Liver (tissue), 9 donors: ENCODE measurements around the gene KAZN. TPM values are rescaled to one million over a fixed set of nuclear protein-coding genes. Genes with fewer than 3 reads are reported as not detected.

Experiments used
- DNase-seq: peaks from one replicate; pipeline ENCODE4 v3.0.0-alpha.2; 2017; ENCODE audit warnings: low spot score
- H3K27ac ChIP-seq, 2 donors: one replicate each; pipeline ENCODE4 v1.7.0; 2013; ENCODE audit warnings: inconsistent platforms in 2 of 2, low read length in 2 of 2, control low read depth in 1 of 2, low read depth in 1 of 2, mild to moderate bottlenecking in 1 of 2
- H3K27me3 ChIP-seq, 4 donors: one replicate each; pipeline versions ENCODE4 v1.6.1 to v1.7.0; 2013; ENCODE audit warnings: low read length in 3 of 4, inconsistent platforms in 1 of 4, mild to moderate bottlenecking in 1 of 4, moderate library complexity in 1 of 4; ENCODE audit not compliant: control insufficient read depth in 4 of 4, insufficient read depth in 4 of 4
- H3K36me3 ChIP-seq, 4 donors: one replicate each; pipeline versions ENCODE4 v1.6.1 to v1.7.0; 2013; ENCODE audit warnings: low read length in 3 of 4, mild to moderate bottlenecking in 3 of 4, low read depth in 1 of 4, moderate library complexity in 1 of 4; ENCODE audit not compliant: control insufficient read depth in 4 of 4, insufficient read depth in 3 of 4
- H3K4me1 ChIP-seq, 4 donors: one replicate each; pipeline versions ENCODE4 v1.6.1 to v1.7.0; 2013; ENCODE audit warnings: low read length in 3 of 4, mild to moderate bottlenecking in 3 of 4, moderate library complexity in 1 of 4; ENCODE audit not compliant: control insufficient read depth in 4 of 4, insufficient read depth in 4 of 4
- H3K4me3 ChIP-seq, 3 donors: one replicate each; pipeline versions ENCODE4 v1.6.1 to v1.7.0; 2013; ENCODE audit warnings: low read length in 3 of 3, control low read depth in 1 of 3, low read depth in 1 of 3, mild to moderate bottlenecking in 1 of 3
- H3K9ac ChIP-seq, 2 donors: one replicate each; pipeline ENCODE4 v1.7.0; 2013; ENCODE audit warnings: low read length in 2 of 2, mild to moderate bottlenecking in 2 of 2, moderate library complexity in 2 of 2, control low read depth in 1 of 2, low read depth in 1 of 2
- H3K9me3 ChIP-seq, 4 donors: one replicate each; pipeline versions ENCODE4 v1.6.1 to v1.7.0; 2013; ENCODE audit warnings: low read length in 3 of 4; ENCODE audit not compliant: control insufficient read depth in 4 of 4
- EGR1 ChIP-seq, 2 donors: IDR thresholded peaks; 2 replicates each; pipeline ENCODE4 v1.6.1; 2016 to 2018; ENCODE audit warnings: antibody characterized with exemption in 2 of 2, low read depth in 2 of 2
- FOXA1 ChIP-seq: IDR thresholded peaks from 2 replicates; pipeline ENCODE4 v1.6.1; 2016; ENCODE audit warnings: antibody characterized with exemption
- FOXA2 ChIP-seq: IDR thresholded peaks from 2 replicates; pipeline ENCODE4 v1.6.1; 2016; ENCODE audit warnings: antibody characterized with exemption
- GABPA ChIP-seq, 2 donors: IDR thresholded peaks in 1 of 2; conservative IDR thresholded peaks in 1 of 2; 2 replicates each; pipeline ENCODE4 v1.6.1; 2016; ENCODE audit warnings: antibody characterized with exemption in 2 of 2, mild to moderate bottlenecking in 1 of 2, moderate library complexity in 1 of 2
- HNF4A ChIP-seq, 2 donors: conservative IDR thresholded peaks; 2 replicates each; pipeline ENCODE4 v1.6.1; 2016; ENCODE audit warnings: antibody characterized with exemption in 2 of 2, mild to moderate bottlenecking in 2 of 2
- HNF4G ChIP-seq: IDR thresholded peaks from 2 replicates; pipeline ENCODE4 v1.6.1; 2016; ENCODE audit warnings: antibody characterized with exemption
- NR2F2 ChIP-seq: IDR thresholded peaks from 2 replicates; pipeline ENCODE4 v1.6.1; 2016; ENCODE audit warnings: antibody characterized with exemption
- RAD21 ChIP-seq, 2 donors: IDR thresholded peaks; 2 replicates each; pipeline ENCODE4 v1.6.1; 2016; ENCODE audit warnings: antibody characterized with exemption in 2 of 2, mild to moderate bottlenecking in 2 of 2
- RXRA ChIP-seq, 2 donors: IDR thresholded peaks; 2 replicates each; pipeline ENCODE4 v1.6.1; 2017 to 2018; ENCODE audit warnings: antibody characterized with exemption in 2 of 2, mild to moderate bottlenecking in 1 of 2
- SP1 ChIP-seq: IDR thresholded peaks from 2 replicates; pipeline ENCODE4 v1.6.1; 2018; ENCODE audit warnings: antibody characterized with exemption, mild to moderate bottlenecking
- TAF1 ChIP-seq: conservative IDR thresholded peaks from 2 replicates; pipeline ENCODE4 v1.6.1; 2016; ENCODE audit warnings: antibody characterized with exemption, mild to moderate bottlenecking
- YY1 ChIP-seq: IDR thresholded peaks from 2 replicates; pipeline ENCODE4 v1.6.1; 2016; ENCODE audit warnings: antibody characterized with exemption, mild to moderate bottlenecking
- WGBS: extraction: QIAGEN DNeasy Blood & Tissue Kit; methylation state at CpG from one replicate; pipeline ENCODE4 v1.1.7; 2013; 5-methylcytosine and 5-hydroxymethylcytosine counted together
- polyA plus RNA-seq, 2 donors: library from polyadenylated mRNA; stranded (reverse) in 1 of 2; unstranded in 1 of 2; fragments of 200-250 nt in 1 of 2; fragments of >200 nt in 1 of 2; fragmentation: Nextera tagmentation in 1 of 2; extraction: Ambion mirVana in 1 of 2; gene quantifications; one replicate each; pipeline versions ENCODE4 v1.2.1 to v1.2.3, GENCODE V29; 2013 to 2015
- total RNA-seq, 2 donors: library from RNA; depleted of rRNA; stranded (reverse); fragments of >200 nt; gene quantifications; one replicate each; pipeline ENCODE4 v1.2.3, GENCODE V29; 2014
- TF ChIP-seq, protein P1 (sequence below): IDR thresholded peaks from 2 replicates; pipeline ENCODE4 v1.6.1; 2016; ENCODE audit warnings: antibody characterized with exemption
- TF ChIP-seq, protein P2 (sequence below): IDR thresholded peaks from 2 replicates; pipeline ENCODE4 v1.6.1; 2016; ENCODE audit warnings: antibody characterized with exemption
- TF ChIP-seq, protein P3 (sequence below): IDR thresholded peaks from 2 replicates; pipeline ENCODE4 v1.6.1; 2016; ENCODE audit warnings: antibody characterized with exemption
- TF ChIP-seq, protein P4 (sequence below): IDR thresholded peaks from 2 replicates; pipeline ENCODE4 v1.6.1; 2016; ENCODE audit warnings: antibody characterized with exemption, mild to moderate bottlenecking
- TF ChIP-seq, protein P5 (sequence below): fragments of 150-350 bp; IDR thresholded peaks from 2 replicates; pipeline ENCODE4 v1.5.1; 2017; ENCODE audit warnings: improper control_type of control experiment, low read depth, low read length; ENCODE audit not compliant: missing input control
- donor health status: healthy.
- donor health status: healthy.
- donor health status: healthy.
- donor health status: healthy.
- donor health status: healthy.

KAZN gene
- total and polyA plus RNA-seq, 4 donors, result 1.9 to 6.9 (median 2.4) TPM

DNA sequence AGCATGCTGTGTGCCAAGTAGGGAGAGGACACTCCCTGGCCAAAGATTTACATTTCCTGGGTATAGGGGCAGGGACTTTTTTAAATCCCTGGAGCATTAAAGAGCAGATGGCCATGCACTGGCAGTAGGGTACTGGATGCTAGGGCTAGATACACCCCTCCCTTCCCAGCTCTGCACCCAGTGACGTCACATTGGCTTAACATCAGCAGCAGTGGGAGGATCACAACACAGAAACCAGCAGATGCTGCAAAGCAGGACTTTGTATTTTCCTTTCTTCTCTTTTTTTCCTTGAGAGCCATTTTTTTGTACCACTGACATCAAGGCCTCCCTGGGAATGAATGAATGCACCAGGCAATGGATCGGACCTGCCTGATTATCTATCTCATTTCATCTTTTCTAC lies 243.0 kb downstream of the KAZN start:
- Histone ChIP-seq H3K4me3 (no peak overlapping the region), H3K9ac (no peak overlapping the region), H3K4me1 (no peaks in the 10 kb centered on the region), H3K27me3 (no peaks in the 10 kb centered on the region), H3K9me3 (peaks cover 7 to 15% (median 11%) of the 10 kb centered on the region in 4 donors), H3K27ac (no peak overlapping the region), H3K36me3 (no peaks in the 10 kb centered on the region)
- 81% methylated on average over 2 of the region's 2 CpGs for WGBS
- TF ChIP-seq RXRA (IDR thresholded peaks at IDR 0.05), result no peak
- no peak for TF ChIP-seq TAF1
- TF ChIP-seq RAD21 (IDR thresholded peaks at IDR 0.05), result no peak
- TF ChIP-seq, protein P1, sequence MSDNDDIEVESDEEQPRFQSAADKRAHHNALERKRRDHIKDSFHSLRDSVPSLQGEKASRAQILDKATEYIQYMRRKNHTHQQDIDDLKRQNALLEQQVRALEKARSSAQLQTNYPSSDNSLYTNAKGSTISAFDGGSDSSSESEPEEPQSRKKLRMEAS, result no peak
- TF ChIP-seq, protein P2, sequence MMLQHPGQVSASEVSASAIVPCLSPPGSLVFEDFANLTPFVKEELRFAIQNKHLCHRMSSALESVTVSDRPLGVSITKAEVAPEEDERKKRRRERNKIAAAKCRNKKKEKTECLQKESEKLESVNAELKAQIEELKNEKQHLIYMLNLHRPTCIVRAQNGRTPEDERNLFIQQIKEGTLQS, result no peak
- no peak for TF ChIP-seq EGR1 (IDR thresholded peaks at IDR 0.05; ENCODE audit: low read depth in 2 of 2)
- no peak for TF ChIP-seq YY1
- DNase-seq, result no peak

DNA sequence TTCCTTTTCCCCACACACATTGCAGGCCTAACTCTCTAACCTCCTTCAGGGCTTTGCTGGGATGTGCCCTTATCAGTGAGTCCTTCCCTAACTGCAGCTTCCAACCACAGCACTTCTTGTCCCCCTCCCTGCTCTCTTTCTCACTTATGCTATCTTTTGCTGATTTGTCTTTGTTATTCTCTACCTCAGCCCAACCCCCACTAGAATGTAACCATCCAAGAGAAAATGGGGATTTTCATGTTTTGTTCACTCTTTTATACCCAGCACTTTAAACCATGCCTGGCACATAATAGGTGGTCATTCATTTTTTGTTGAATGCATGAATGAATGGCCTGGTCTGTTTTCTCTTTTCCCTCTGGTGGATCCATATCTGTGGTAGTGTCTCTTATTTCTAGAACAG lies 243.5 kb downstream of the KAZN start:
- no peak overlapping the region for H3K4me3 ChIP-seq
- no peak for TF ChIP-seq TAF1
- TF ChIP-seq GABPA (IDR thresholded peaks at IDR 0.05 in 1 of 2, conservative IDR thresholded peaks at IDR 0.05 in 1 of 2), result no peak
- no peak for TF ChIP-seq RAD21 (IDR thresholded peaks at IDR 0.05)
- no peak for TF ChIP-seq NR2F2
- TF ChIP-seq, protein P1, result no peak
- TF ChIP-seq, protein P3, sequence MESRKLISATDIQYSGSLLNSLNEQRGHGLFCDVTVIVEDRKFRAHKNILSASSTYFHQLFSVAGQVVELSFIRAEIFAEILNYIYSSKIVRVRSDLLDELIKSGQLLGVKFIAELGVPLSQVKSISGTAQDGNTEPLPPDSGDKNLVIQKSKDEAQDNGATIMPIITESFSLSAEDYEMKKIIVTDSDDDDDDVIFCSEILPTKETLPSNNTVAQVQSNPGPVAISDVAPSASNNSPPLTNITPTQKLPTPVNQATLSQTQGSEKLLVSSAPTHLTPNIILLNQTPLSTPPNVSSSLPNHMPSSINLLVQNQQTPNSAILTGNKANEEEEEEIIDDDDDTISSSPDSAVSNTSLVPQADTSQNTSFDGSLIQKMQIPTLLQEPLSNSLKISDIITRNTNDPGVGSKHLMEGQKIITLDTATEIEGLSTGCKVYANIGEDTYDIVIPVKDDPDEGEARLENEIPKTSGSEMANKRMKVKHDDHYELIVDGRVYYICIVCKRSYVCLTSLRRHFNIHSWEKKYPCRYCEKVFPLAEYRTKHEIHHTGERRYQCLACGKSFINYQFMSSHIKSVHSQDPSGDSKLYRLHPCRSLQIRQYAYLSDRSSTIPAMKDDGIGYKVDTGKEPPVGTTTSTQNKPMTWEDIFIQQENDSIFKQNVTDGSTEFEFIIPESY, result no peak
- TF ChIP-seq FOXA1, result no peak
- TF ChIP-seq YY1, result no peak
- TF ChIP-seq, protein P4, sequence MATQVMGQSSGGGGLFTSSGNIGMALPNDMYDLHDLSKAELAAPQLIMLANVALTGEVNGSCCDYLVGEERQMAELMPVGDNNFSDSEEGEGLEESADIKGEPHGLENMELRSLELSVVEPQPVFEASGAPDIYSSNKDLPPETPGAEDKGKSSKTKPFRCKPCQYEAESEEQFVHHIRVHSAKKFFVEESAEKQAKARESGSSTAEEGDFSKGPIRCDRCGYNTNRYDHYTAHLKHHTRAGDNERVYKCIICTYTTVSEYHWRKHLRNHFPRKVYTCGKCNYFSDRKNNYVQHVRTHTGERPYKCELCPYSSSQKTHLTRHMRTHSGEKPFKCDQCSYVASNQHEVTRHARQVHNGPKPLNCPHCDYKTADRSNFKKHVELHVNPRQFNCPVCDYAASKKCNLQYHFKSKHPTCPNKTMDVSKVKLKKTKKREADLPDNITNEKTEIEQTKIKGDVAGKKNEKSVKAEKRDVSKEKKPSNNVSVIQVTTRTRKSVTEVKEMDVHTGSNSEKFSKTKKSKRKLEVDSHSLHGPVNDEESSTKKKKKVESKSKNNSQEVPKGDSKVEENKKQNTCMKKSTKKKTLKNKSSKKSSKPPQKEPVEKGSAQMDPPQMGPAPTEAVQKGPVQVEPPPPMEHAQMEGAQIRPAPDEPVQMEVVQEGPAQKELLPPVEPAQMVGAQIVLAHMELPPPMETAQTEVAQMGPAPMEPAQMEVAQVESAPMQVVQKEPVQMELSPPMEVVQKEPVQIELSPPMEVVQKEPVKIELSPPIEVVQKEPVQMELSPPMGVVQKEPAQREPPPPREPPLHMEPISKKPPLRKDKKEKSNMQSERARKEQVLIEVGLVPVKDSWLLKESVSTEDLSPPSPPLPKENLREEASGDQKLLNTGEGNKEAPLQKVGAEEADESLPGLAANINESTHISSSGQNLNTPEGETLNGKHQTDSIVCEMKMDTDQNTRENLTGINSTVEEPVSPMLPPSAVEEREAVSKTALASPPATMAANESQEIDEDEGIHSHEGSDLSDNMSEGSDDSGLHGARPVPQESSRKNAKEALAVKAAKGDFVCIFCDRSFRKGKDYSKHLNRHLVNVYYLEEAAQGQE, result no peak
- TF ChIP-seq HNF4G, result no peak
- TF ChIP-seq EGR1 (IDR thresholded peaks at IDR 0.05; ENCODE audit: low read depth in 2 of 2), result no peak
- TF ChIP-seq FOXA2, result no peak
- TF ChIP-seq, protein P5, sequence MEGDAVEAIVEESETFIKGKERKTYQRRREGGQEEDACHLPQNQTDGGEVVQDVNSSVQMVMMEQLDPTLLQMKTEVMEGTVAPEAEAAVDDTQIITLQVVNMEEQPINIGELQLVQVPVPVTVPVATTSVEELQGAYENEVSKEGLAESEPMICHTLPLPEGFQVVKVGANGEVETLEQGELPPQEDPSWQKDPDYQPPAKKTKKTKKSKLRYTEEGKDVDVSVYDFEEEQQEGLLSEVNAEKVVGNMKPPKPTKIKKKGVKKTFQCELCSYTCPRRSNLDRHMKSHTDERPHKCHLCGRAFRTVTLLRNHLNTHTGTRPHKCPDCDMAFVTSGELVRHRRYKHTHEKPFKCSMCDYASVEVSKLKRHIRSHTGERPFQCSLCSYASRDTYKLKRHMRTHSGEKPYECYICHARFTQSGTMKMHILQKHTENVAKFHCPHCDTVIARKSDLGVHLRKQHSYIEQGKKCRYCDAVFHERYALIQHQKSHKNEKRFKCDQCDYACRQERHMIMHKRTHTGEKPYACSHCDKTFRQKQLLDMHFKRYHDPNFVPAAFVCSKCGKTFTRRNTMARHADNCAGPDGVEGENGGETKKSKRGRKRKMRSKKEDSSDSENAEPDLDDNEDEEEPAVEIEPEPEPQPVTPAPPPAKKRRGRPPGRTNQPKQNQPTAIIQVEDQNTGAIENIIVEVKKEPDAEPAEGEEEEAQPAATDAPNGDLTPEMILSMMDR, result no peak
- no peak for TF ChIP-seq SP1
- TF ChIP-seq RXRA (IDR thresholded peaks at IDR 0.05), result no peak
- TF ChIP-seq HNF4A (conservative IDR thresholded peaks at IDR 0.05), result no peak
- TF ChIP-seq, protein P2, result no peak
- no peaks in the 10 kb centered on the region for H3K36me3 ChIP-seq
- no peak for DNase-seq
- no peak overlapping the region for H3K9ac ChIP-seq
- H3K4me1 ChIP-seq, result no peaks in the 10 kb centered on the region
- H3K27me3 ChIP-seq, result no peaks in the 10 kb centered on the region
- peaks cover 7 to 15% (median 11%) of the 10 kb centered on the region in 4 donors for H3K9me3 ChIP-seq
- peak overlapping the region; percentile 4 to 46 for H3K27ac ChIP-seq
